Endodermal cell (in vitro differentiated cells): ENCODE results near the gene BMP7. TPM values are rescaled to one million over a fixed set of nuclear protein-coding genes. Genes with fewer than 3 reads are reported as not detected.

Source experiments
- DNase-seq: peaks from one replicate; pipeline ENCODE4 v3.0.0-alpha.2; 2017
- H3K27ac ChIP-seq: 2 replicates; pipeline ENCODE4 v1.5.1; 2013; ENCODE audit warnings: mild to moderate bottlenecking, low read depth, low read length, moderate library complexity
- H3K27me3 ChIP-seq: 2 replicates; pipeline ENCODE4 v1.6.1; 2013; ENCODE audit warnings: mild to moderate bottlenecking, low read length, moderate library complexity; ENCODE audit not compliant: insufficient read depth, control insufficient read depth, poor library complexity, severe bottlenecking
- H3K36me3 ChIP-seq: 2 replicates; pipeline ENCODE4 v1.7.0; 2013; ENCODE audit warnings: mild to moderate bottlenecking, low read length, moderate library complexity; ENCODE audit not compliant: control insufficient read depth, insufficient read depth
- H3K4me1 ChIP-seq: one replicate; pipeline ENCODE4 v1.7.0; 2013; ENCODE audit warnings: low read length; ENCODE audit not compliant: control insufficient read depth, insufficient read depth
- H3K4me3 ChIP-seq: 2 replicates; pipeline ENCODE4 v1.5.1; 2013; ENCODE audit warnings: mild to moderate bottlenecking, low read length, moderate library complexity
- H3K9ac ChIP-seq: 2 replicates; pipeline ENCODE4 v1.6.1; 2013; ENCODE audit warnings: mild to moderate bottlenecking, low read length, moderate library complexity; ENCODE audit not compliant: poor library complexity, severe bottlenecking; ENCODE audit errors: extremely low read depth
- H3K9me3 ChIP-seq: 2 replicates; pipeline ENCODE4 v1.6.1; 2013; ENCODE audit warnings: mild to moderate bottlenecking, low read length, moderate library complexity; ENCODE audit not compliant: control insufficient read depth
- H3K27ac Mint-ChIP-seq: 2 replicates; pipeline ENCODE4 v1.8.0; 2020; ENCODE audit warnings: mixed read lengths
- H3K27me3 Mint-ChIP-seq: 2 replicates; pipeline ENCODE4 v1.8.0; 2021; ENCODE audit warnings: mild to moderate bottlenecking, mixed read lengths; ENCODE audit not compliant: insufficient read depth
- H3K36me3 Mint-ChIP-seq: 2 replicates; pipeline ENCODE4 v1.8.0; 2020; ENCODE audit warnings: low read depth, mixed read lengths
- H3K4me1 Mint-ChIP-seq: 2 replicates; pipeline ENCODE4 v1.8.0; 2020; ENCODE audit warnings: mixed read lengths
- H3K4me3 Mint-ChIP-seq: 2 replicates; pipeline ENCODE4 v1.8.0; 2020; ENCODE audit warnings: mild to moderate bottlenecking, moderate library complexity, mixed read lengths
- H3K9me3 Mint-ChIP-seq: 2 replicates; pipeline ENCODE4 v1.8.0; 2020; ENCODE audit warnings: mild to moderate bottlenecking, mixed read lengths
- WGBS, 2 experiments: methylation state at CpG; one replicate each; pipeline versions ENCODE4 v1.1.5 to v1.1.7; 2013; ENCODE audit warnings: missing lambda C conversion rate in 2 of 2, mixed read lengths in 1 of 2; ENCODE audit not compliant: insufficient coverage in 1 of 2, insufficient read length in 1 of 2; 5-methylcytosine and 5-hydroxymethylcytosine counted together
- total RNA-seq, 2 donors: library from RNA; stranded (reverse); fragmentation: NEBNext Ultra II Directional in 1 of 2; extraction: Animal tissue kit (Norgen Biotek cat#: 25700) in 1 of 2; gene quantifications; 2 replicates in 1 of 2; 3 replicates in 1 of 2; pipeline ENCODE4 v1.2.1, GENCODE V29; 2021
- TF ChIP-seq, protein P1 (sequence below): fragments of 200-600 bp; sonication (generic); conservative IDR thresholded peaks from 2 replicates; pipeline ENCODE4 v1.5.0; 2021; ENCODE audit warnings: antibody characterized with exemption, mild to moderate bottlenecking

BMP7 gene
- total RNA-seq, 2 donors from 2014 or later, result 45.6 to 49.6 TPM

DNA sequence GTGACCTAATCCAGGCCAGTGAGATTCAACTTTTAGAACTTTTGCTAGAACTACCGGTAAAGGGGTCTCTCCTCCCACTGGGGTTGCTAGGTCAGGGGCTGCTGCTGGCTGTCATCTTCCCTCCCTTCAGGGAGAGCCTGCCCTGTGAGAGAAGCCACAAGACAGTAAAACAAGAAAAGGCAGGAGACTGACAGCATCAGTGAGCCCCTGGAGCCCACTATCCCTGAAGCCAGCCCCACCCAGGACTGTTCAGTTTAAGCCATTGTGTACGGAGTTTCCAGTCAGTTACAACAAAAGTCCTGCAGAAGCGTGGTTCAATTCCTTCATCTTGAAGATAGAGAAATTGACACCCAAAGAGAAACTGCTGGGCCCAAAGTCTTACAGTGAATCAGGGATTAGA lies 7.9 kb upstream of the BMP7 start:
- Mint-ChIP-seq H3K27me3 (peaks cover 43% of the 10 kb centered on the region), H3K4me1 (peaks cover 15% of the 10 kb centered on the region), H3K36me3 (no peaks in the 10 kb centered on the region), H3K4me3 (no peak overlapping the region), H3K9me3 (no peaks in the 10 kb centered on the region), H3K27ac (no peak overlapping the region)
- 77 to 87% methylated on average over 3 of the region's 3 CpGs for WGBS, 2 experiments
- Histone ChIP-seq H3K4me1 (no peaks in the 10 kb centered on the region), H3K9ac (no peak overlapping the region), H3K27ac (no peak overlapping the region), H3K27me3 (peaks cover 14% of the 10 kb centered on the region), H3K36me3 (no peaks in the 10 kb centered on the region), H3K4me3 (no peak overlapping the region), H3K9me3 (no peaks in the 10 kb centered on the region)
- DNase-seq, result no peak
- TF ChIP-seq, protein P1, sequence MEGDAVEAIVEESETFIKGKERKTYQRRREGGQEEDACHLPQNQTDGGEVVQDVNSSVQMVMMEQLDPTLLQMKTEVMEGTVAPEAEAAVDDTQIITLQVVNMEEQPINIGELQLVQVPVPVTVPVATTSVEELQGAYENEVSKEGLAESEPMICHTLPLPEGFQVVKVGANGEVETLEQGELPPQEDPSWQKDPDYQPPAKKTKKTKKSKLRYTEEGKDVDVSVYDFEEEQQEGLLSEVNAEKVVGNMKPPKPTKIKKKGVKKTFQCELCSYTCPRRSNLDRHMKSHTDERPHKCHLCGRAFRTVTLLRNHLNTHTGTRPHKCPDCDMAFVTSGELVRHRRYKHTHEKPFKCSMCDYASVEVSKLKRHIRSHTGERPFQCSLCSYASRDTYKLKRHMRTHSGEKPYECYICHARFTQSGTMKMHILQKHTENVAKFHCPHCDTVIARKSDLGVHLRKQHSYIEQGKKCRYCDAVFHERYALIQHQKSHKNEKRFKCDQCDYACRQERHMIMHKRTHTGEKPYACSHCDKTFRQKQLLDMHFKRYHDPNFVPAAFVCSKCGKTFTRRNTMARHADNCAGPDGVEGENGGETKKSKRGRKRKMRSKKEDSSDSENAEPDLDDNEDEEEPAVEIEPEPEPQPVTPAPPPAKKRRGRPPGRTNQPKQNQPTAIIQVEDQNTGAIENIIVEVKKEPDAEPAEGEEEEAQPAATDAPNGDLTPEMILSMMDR, result no peak

DNA sequence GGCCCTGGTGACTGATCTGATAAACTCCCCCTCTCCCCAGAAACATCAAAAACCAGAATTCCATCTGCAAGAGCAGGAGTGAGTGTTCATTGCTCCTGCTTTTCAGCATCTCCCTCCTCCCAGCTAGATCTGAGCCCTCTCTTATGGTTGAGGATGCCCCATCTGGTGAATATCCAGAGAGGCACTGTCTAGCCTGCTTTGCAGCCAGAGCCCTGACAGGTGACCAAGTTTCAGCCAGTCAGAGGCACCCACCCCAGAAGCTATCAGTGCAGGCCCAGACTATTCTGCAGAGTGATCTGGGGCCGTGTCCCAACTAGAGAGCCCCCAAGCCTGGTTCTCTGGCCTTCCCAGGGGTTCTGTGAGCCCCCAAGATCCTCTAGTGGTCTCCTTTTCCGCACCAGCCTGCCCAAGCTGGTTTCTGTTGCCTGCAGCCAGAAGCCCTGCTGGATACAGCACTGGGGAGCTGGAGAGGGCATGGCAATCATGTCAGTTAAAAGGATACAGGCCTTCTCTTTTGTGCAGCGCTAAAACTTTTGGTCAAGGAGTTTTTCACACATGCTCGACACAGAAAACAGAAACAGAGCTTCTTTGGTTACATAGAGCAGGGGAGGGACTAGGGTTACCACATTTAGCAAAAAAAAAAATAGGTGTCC lies 6.6 kb upstream of the BMP7 start:
- Histone ChIP-seq H3K4me3 (no peak overlapping the region), H3K27me3 (peaks cover 26% of the 10 kb centered on the region), H3K9me3 (no peaks in the 10 kb centered on the region), H3K27ac (no peak overlapping the region), H3K36me3 (no peaks in the 10 kb centered on the region), H3K9ac (no peak overlapping the region), H3K4me1 (no peaks in the 10 kb centered on the region)
- DNase-seq, result peak; percentile 67
- H3K4me3 Mint-ChIP-seq, result no peak overlapping the region
- peaks cover 21% of the 10 kb centered on the region for H3K4me1 Mint-ChIP-seq
- WGBS, 2 experiments, result 89 to 96% methylated on average over 3 to 4 of the region's 4 CpGs
- H3K27ac Mint-ChIP-seq, result no peak overlapping the region
- H3K36me3 Mint-ChIP-seq, result no peaks in the 10 kb centered on the region
- TF ChIP-seq, protein P1, result no peak
- peaks cover 54% of the 10 kb centered on the region for H3K27me3 Mint-ChIP-seq
- H3K9me3 Mint-ChIP-seq, result no peaks in the 10 kb centered on the region

DNA sequence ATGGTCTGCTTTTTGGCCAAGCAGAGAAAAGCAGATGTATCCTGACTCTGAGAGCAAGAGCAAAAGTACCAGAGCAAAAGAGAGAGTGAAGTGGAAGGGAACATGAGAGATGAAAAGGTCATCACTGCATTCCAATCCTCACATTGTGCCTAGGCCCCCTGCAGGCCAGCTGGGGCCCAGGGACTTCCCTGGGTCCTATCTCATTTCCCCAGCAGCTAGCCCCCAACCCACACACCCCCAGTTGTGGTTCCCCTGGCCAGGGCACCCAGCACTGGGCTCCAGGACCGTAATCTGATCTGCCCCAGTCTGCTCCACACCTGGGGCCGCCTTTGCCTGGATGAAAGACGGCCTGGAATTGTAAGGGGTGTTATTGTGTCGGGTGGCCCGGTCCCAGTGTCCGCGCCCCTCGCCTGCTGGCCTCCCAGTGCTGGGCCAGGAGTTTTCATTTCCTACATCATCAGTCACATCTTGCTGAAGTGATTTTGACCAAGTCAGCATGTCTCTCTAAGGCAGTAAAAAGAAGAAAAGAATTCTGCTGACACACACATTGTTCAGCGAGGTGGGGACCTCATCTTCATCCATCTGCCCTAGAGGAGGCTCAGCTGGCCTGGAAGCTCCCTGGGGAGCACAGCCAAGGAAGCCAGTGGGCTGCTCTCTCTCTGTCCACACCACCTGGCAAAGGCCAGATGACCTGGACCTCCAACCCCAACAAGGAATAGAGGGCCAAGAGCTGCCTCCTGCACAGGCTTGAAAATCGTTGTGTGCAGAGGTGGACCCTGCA lies 4.0 kb upstream of the BMP7 start:
- Mint-ChIP-seq H3K36me3 (no peaks in the 10 kb centered on the region), H3K9me3 (no peaks in the 10 kb centered on the region), H3K27ac (no peak overlapping the region), H3K27me3 (peaks cover 66% of the 10 kb centered on the region), H3K4me3 (no peak overlapping the region), H3K4me1 (peaks cover 30% of the 10 kb centered on the region)
- DNase-seq, result peak; percentile 61
- H3K4me1 ChIP-seq, result no peaks in the 10 kb centered on the region
- no peaks in the 10 kb centered on the region for H3K9me3 ChIP-seq
- no peaks in the 10 kb centered on the region for H3K36me3 ChIP-seq
- 73 to 81% methylated on average over 4 to 9 of the region's 10 CpGs for WGBS, 2 experiments
- TF ChIP-seq, protein P1, result peak; percentile 71
- peak overlapping the region; percentile 29 for H3K27ac ChIP-seq
- H3K9ac ChIP-seq, result no peak overlapping the region
- no peak overlapping the region for H3K4me3 ChIP-seq
- H3K27me3 ChIP-seq, result peaks cover 40% of the 10 kb centered on the region
